GM21367 (cell line): Measurements from ENCODE around the gene B4GALT5.
"Not testable (repeated sequence)": the region's sequence is repeated elsewhere in the genome, so short reads cannot be mapped to it uniquely, and the experiment has no call there.

ENCODE experiments used
- ATAC-seq: cut with Tn5 transposase; IDR thresholded peaks from one replicate; pipeline ENCODE4 v1.9.1; 2021; ENCODE audit not compliant: unreplicated experiment

The B4GALT5 gene

DNA sequence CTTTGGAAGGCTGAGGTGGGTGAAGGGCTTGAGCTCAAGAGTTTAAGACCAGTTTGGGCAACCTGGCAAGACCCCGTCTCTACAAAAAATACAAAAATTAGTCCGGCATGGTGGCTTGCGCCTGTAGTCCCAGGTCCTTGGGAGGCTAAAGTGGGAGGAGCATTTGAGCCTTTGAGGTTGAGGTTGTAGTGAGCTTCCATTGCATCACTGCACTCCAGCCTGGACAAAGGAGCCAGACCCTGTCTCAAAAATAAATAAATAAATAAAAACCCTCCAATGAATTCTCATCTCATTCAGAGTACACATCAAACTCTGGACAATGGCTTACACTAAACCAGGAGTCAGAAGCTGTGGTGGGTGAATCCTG, 31.8 kb downstream of the B4GALT5 start:
- ATAC-seq: no peak

DNA sequence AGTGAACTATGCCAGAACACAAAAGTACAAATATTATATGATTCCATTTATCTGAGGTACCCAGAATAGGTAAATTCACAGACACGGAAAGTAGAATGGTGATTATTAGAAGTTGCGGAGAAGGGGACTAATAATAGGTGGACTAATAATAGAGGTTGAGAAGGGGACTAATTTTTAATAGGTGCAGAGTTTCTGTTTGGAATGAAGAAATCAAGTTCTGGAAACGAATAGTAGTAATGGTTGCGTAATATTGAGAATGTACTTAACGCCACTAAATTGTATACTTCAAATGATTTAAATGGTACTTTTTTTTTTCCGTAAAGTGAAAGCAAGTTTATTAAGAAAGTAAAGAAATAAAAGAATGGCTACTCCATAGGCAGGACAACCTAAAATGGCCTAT, 33.2 kb downstream of the B4GALT5 start:
- ATAC-seq: no peak

DNA sequence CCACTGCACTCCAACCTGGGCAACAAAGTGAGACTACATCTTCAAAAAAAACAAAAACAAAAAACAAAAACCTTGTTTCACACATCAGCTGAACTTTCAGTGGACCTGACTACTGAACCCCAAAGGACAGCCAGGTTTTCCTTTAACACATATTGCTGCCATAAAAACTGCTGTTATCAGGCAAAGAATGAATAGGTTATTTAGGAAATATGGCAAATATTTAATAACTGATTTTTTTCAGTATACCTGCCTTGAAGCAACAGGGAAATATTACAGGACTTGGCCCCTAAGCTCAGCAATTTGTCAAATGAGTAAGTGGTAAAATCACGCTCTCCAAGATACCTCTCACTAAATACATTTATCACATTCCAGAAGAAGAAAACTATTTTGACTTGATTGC, 34.0 kb downstream of the B4GALT5 start:
- no peak for ATAC-seq

DNA sequence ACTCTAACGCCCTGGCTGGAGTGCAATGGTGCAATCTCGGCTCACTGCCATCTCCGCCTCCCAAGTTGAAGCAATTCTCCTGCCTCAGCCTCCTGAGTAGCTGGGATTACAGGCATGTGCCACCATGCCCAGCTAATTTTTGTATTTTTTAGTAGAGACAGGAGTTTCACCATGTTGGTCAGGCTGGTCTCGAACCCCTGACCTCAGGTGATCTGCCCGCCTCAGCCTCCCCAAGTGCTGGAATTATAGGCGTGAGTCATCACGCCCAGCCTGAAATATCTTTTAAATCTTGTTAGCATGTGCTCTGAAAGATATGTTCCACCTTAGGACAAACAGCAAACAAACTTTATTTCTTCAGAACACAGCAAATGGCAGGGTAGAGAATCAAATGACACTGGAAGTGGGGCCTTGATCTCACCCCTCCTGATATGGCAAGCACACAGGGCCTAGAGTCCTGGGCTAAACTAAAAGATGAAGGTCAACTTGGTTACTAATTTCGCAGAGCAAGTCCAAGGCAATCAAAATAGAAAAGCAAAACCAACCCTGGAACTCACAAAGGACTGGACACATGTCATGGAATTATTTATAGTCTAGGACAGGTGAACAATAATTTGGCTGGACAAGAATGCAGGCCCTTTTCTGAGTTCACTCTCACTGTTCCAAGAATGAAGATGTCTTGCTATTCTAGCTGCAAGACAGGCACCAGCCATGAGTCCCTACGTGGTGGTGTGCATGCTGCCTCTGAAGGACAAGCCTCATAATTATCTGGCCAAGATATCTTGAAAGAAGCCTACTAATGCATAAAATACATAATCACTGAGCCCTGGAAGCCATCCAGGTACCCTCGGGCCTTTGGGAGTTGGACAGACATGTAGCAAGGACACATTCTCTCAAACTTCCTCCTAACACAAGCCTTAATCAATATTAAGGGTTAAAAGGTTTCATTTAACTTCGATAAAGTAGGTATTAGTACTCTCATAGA, 35.6 kb downstream of the B4GALT5 start:
- ATAC-seq: no peak

DNA sequence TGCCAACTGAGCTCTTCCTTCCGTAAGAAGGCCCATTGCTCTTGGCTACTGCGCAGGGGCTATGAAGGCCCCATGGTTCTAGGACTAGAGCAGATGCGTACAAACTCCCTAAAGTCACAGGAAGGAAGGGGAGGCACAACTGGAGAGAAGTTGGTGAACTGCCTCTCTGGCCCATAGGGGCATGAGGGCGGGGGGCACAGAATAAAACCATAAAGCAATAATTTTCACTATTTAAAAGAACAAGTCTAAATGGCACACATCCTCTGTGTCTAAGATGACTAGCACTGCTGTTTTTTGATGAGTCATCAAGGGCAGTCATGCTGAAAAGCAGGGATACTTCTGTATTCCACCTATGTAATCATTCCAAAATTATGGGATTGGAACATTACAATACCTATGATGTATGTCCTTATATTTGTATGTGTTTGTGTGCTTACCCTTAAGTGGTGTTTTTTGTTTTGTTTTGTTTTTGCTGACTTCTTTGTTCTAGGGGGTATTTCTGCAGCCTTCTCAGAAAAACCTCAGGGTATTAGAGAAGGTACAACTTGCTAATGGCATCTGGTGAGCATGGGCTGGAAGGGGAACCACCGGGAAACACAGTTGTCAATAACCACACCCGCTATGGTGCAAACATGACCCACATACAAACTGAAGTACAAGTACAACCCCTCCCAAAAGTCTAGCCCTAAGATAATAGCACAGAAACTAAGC, 36.9 kb downstream of the B4GALT5 start:
- ATAC-seq: peak; percentile 42

DNA sequence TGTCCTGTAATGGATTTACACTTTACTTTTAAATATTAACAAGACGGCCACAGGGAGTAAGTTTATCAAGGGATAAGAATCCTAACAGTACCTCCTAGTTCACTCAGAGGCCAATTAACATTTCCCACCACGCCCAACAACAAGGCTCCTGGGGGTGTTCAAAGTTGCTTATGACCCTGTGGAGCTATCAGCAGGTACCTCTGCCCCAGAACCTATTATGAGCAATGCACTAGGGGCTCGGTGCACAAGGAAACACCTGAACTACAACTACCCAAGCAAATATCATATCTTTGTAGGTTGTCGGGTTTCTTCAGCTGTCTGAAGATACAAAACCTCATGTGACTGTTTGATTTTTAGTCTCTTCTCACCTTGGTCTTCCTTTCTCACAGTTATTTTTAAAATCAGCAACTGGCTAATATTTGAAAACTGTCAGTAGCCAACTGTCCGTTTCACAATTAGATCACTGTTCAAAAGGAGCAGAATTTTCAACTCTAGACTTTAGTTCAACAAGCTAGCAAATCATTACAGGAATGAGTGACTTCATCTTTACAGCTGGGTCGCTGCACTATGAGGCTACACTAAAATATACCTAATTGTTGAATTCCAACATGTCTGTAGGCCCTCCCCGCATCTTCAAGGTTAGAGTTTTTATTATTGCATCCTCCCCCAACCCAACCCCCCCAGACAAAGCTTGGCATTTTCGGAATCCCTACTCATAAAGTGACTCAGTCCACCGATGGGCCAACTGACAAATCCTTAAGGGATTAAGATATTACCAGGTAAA, 38.1 kb downstream of the B4GALT5 start:
- no peak for ATAC-seq

DNA sequence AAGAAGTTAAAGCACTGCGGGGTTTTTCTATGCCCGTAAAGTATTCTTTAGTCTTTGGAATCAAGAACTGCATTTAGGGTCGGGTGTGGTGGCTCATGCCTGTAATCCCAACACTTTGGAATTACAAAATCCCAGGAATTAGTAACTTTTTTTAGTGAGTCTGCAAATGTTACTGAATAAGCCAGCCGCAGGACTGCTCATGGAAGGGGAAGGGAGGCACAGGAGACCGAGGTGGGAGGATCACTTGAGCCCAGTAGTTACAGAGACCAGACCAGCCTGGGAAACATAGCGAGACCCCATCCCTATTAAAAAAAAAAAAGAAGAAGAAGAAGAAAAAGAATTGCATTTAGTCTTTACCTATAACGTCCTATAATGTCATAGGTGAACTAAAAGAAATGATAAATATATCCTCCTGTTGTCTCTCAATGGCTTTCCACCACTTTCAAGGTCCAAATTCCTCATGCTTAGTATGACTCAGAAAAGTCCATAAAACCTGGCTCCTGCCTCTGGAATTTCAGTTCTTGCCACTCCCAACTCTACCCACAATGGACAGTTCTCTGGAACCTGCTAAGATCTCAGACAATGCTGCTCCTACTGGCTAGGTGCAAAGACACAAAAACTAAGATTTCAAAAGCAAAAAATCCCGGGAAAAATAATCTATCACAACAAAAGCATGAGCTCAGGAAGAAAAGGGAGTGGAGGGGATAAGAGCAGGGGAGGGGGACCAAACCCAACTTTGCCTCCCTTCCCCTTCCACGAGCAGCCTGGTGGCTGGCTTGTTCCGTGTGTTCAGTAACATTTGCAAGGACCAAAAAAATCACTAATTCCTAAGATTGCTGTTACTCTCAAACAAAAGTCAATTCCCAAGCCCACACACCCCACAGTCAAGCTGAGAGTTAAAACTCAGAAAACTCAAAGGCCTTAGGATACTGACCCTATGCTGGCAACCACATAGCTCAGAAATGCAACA, 39.0 kb downstream of the B4GALT5 start:
- no peak for ATAC-seq

DNA sequence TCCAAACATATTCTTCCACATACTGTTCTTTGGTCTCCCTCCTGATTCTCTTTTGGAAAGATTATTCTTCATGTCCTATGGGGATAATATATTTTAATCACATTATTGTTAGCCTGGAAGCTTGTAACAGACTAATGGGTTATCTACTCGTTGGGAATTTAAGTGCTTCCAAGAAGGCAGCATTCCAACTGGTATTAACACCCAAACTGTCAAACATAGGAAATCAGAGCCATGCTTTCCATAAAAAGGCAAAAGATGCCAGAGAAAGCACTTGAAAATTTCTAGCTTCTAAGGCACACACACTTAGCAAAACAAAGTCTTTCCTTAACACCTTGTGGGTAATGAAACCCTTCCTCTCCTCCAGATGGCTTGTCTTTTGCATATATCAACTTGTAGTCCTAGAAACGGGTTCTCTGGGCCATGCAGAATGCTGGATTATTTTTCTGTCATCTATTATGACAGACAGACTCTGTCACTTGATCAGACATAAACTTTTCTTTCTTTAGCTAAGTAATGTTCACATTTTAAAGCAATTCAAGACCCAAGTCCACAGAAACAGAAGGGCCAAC, 41.5 kb downstream of the B4GALT5 start:
- ATAC-seq: no peak

DNA sequence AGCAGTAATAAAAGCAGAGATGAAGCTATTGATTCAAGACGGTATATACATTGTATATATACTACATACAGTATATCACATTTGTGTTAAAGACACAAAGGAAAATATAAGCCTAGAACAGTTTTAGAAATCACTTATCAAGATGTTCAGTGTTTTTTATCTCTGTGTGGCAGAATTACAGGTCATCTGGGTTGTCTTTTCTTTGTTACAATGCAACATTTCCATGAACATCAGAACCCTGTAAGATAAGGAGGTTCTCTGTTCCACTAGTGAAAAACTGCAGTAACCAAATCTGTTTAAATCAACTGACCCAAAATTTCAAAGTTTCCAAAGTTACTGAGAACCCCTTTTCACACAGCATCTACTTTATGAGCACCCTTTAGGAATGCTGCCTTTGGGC, 42.2 kb downstream of the B4GALT5 start:
- ATAC-seq: no peak

DNA sequence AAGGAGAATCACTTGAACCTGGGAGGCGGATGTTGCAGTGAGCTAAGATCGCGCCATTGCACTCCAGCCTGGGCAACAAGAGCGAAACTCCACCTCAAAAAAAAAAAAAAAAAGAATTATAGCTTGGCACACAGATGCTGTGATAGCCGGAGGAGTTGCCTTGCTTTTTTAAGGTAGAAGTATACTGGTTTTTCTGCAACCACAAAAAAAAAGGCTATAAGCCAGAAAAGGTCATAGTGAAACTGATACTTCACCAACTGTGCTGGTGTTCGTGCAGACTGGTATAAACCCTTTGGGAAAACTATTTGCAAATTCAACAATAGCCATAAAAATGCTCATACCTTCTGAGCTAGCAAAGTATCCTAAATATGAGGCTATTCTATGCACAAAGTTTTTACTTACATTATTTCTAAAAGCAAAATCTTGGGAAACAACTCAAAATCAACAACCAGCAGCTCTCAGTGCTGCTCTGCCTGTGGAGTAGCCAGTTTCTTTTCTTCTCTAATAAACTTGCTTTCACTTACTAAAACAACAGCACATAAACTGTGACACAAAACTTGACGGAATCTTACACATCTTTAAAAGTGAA, 44.0 kb downstream of the B4GALT5 start:
- ATAC-seq: peak; percentile 56

DNA sequence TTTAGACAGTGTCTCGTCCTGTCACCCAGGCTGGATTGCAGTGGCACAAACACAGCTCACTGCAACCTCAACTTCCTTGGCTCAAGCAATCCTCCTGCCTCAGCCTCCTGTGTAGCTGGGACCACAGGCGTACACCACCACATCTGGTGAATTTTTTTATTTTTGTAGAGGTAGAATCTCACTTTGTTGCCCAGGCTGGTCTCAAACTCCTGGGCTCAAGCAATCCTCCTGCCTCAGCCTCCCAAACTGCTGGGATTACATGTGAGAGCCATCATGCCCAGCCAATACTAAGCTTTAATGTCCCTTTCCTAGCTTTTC, 44.8 kb downstream of the B4GALT5 start:
- ATAC-seq: not testable (repeated sequence)

DNA sequence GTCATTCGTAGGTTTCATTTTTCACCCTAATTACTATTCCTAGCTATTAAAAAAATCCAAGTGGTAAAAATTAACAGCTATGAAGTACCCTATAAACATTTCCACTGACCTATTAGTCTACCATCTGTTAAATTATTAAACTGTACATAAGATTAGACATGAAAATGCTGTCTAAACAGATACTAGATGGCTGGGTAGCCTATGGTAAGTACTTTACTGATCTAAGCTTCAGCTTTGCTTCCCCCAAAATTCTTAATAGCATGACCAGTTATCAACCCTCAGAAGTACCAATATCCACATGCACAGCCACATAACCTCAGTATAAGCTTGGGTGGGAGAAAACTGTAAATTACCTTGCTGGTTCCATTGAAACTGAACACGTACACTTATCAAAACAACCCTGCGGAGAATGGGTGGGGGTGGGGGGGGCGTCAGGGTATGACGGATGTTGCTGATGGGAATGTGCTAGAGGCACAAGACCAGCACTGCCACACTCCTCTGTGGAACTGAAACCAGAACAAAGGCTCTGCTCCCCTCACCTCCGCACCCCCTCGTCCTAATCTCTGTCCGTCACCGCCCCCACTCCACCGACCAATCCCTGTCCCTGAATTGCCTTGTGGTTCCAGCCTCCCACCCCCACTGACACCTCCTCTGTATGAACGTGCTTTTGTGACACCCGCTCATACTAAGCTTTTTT, 45.3 kb downstream of the B4GALT5 start:
- peak; percentile 55 for ATAC-seq

DNA sequence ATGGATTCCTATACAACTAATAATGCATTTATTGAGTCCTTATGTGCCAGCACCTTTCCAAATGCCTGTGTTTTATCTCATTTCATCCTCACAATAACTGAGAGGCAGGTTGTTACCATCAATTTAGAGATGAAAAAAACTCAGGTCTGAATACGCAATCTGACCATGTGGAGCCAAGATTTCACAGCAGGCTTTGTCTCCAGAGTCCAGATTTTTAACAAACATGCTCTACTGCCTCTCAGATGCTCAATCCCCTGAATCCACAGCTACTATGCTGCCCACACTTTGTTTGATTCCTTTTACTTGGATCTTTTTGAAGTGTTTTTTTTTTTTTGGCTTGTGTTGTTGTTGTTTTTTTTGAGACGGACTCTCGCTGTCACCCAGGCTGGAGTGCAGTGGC, 46.8 kb downstream of the B4GALT5 start:
- ATAC-seq: no peak

DNA sequence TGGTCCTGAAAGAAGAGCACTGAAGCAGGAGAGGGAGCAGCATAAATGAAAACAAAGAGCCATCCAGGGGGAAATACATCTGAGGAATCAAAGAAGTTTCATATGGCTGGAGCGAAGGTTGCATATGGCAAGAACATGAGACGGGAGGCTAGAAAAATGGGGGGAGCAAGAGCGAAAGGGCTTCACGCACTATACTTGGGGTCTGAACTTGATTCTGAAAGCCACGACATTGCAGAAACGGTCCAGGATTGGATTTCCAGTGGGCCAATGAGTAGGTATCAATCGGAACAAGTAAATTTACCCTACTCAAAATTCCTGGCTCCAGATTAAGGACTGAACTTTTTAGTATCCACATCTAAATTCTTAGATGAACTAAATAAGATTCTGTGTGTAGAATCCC, 47.9 kb downstream of the B4GALT5 start:
- ATAC-seq: no peak

DNA sequence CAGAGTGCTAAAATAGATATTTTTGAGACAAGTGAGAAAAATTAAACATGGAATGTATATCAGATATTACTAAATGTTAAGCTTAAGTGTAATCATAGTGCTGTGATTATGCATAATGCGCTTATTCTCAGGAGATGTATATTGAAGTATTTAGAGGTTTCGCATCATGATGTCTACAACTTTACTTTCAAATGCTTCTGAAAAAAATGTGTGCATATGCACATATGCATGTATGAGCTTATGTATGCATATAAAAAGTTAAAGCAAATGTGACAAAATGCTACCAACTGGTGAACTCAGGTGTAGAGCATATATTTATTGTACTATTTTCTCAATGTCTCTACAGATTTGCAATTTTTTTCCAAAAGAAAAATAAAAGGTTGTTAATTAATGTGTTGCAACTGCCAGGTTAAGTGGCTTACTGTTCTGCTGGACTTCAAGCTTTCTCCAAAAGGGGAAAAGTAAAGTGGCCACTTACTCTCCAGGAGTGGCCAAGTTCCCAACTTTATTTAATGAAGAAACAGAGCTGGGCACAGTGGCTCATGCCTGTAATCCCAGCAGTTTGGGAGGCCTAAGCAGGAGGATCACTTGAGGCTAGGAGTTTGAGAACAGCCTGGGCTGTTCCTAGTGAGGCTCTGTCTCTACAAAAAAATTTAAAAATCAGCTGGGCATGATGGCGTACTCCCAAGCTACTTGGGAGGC, 48.9 kb downstream of the B4GALT5 start:
- ATAC-seq: no peak

DNA sequence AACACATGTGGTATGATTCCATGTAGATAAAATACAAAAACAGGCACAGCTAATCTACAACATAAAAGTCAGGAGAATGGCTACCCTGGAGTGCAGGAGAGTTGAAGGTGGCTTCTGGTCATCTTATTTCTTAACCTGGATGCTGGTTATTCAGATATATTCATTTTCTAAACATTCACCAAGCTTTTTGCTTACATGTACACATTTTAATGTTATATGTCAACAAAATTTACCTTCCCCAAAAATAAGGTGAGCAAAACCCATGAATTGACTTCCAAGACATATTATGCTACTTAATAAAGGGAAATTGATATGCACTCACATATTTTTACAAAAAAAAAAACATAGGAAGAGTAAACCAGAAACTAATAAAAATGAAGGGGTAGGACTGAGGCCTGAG, 50.6 kb downstream of the B4GALT5 start:
- no peak for ATAC-seq

DNA sequence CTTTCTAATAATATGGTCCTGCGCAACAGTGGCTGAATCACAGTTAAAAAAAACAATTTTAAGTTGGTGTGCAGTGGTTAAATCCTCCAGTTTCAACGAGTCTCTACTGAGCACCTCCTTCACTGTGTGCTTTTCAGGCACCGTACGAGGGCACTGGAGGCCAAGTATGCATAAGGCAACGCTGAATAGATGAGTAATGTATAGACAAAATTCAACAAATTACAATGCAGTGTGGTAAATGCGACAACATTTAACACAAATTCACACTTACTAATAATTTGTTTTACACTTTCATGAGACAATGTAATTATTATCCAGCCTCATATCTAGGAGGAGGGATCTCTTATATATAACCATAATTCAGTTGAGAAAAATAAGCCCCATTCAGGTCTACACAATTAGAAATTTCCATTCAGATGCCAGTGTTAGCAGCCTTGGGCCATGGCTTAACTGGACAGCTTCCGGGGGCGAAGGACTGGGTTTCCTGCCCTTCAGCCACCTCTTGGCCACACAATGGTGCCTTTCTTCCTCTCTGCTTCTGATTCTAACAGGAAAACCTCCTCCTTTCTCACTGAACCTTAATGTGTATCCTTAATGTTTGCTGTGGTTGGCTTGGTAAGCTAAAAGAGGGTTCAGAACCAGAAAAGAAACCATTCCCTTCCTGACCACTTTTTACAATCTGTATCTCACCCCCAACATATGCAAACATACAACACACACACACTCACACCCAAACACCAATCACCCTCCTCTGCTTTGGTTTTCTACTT, 51.9 kb downstream of the B4GALT5 start:
- no peak for ATAC-seq

DNA sequence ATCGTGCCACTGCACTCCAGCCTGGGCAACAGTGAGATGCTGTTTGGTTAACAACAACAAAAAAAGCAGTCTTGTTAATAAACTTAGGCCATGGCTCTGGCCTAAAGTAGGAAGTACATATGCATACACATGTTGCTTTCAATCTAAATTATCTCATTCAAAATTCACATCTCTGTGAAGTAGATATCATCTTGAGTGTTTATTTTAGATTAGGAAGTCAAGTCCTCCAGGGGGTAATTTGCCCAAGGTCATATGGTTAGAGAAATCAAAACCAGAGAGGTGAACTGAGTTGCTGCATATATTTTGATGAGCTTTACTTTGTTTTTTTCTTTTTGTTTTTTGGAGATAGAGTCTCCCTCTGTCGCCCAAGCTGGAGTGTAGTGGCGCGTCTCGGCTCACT, 52.8 kb downstream of the B4GALT5 start:
- no peak for ATAC-seq
